T-cell (primary cell): ENCODE results near the gene USP21. TPM values are rescaled to one million over a fixed set of nuclear protein-coding genes. Genes with fewer than 3 reads are reported as not detected.

Experiments
- ATAC-seq, 4 experiments: fragments of 200-7000 bp in 3 of 4; fragments of 150-1000 bp in 1 of 4; cut with Tn5 transposase; replicated peaks in 1 of 4; 1 replicate in 3 of 4; 2 replicates in 1 of 4; pipeline ENCODE4 v1.10.0; 2021; ENCODE audit warnings: moderate library complexity in 3 of 4, mild to moderate bottlenecking in 2 of 4, moderate number of reproducible peaks in 1 of 4
- CTCF ChIA-PET, 2 donors: fragments of 300-600 bp; sonication (Branson Sonifier 250); formaldehyde crosslinking; loops; one replicate each; lab custom pipeline; 2022; ENCODE audit warnings: antibody characterized with exemption in 2 of 2; lab: Charles Lee
- POLR2A ChIA-PET, 2 donors: fragments of 300-600 bp; sonication (Branson Sonifier 250); formaldehyde crosslinking; loops; one replicate each; lab custom pipeline; 2022; ENCODE audit warnings: antibody characterized with exemption in 2 of 2; lab: Charles Lee
- DNase-seq, 35 experiments: peaks; one replicate each; pipeline versions ENCODE4 v3.0.0 to v3.0.0-alpha.2; 2013 to 2023
- H3K27ac ChIP-seq: one replicate; pipeline ENCODE4 v1.5.1; 2013; ENCODE audit warnings: low read length
- H3K27me3 ChIP-seq, 2 experiments: replicated peaks in 1 of 2; 1 replicate in 1 of 2; 2 replicates in 1 of 2; pipeline versions ENCODE4 v1.6.1 to v1.7.0; 2013; ENCODE audit warnings: low read length in 1 of 2, mixed read lengths in 1 of 2; ENCODE audit not compliant: control insufficient read depth in 2 of 2, insufficient read depth in 2 of 2; ENCODE audit errors: extremely low read depth in 1 of 2
- H3K36me3 ChIP-seq, 2 donors: 1 replicate in 1 of 2; 2 replicates in 1 of 2; pipeline versions ENCODE4 v1.6.1 to v1.7.0; 2013; ENCODE audit warnings: low read length in 1 of 2; ENCODE audit not compliant: control insufficient read depth in 2 of 2, insufficient read depth in 1 of 2; ENCODE audit errors: extremely low read depth in 1 of 2
- H3K4me1 ChIP-seq, 2 experiments: 1 replicate in 1 of 2; 2 replicates in 1 of 2; pipeline versions ENCODE4 v1.6.1 to v1.7.0; 2013; ENCODE audit warnings: low read length in 2 of 2, mixed read lengths in 1 of 2; ENCODE audit not compliant: insufficient read depth in 2 of 2, control insufficient read depth in 1 of 2; ENCODE audit errors: extremely low read depth in 1 of 2
- H3K4me3 ChIP-seq, 2 donors: 1 replicate in 1 of 2; 2 replicates in 1 of 2; pipeline versions ENCODE4 v1.5.1 to v1.7.0; 2013; ENCODE audit warnings: mild to moderate bottlenecking in 2 of 2, low read length in 1 of 2, moderate library complexity in 1 of 2; ENCODE audit not compliant: control insufficient read depth in 1 of 2; ENCODE audit errors: extremely low read depth in 1 of 2
- H3K9me3 ChIP-seq: 2 replicates; pipeline ENCODE4 v1.7.0; 2013
- H3K27ac Mint-ChIP-seq, 2 donors: one replicate each; pipeline ENCODE4 v1.8.0; 2020 to 2021; ENCODE audit warnings: mild to moderate bottlenecking in 2 of 2, mixed read lengths in 2 of 2
- H3K27me3 Mint-ChIP-seq, 2 donors: one replicate each; pipeline ENCODE4 v1.8.0; 2021 to 2022; ENCODE audit warnings: mixed read lengths in 2 of 2
- H3K36me3 Mint-ChIP-seq: one replicate; pipeline ENCODE4 v1.8.0; 2021; ENCODE audit warnings: mixed read lengths
- H3K4me1 Mint-ChIP-seq, 3 donors: one replicate each; pipeline ENCODE4 v1.8.0; 2020 to 2022; ENCODE audit warnings: mixed read lengths in 3 of 3, mild to moderate bottlenecking in 1 of 3
- H3K4me3 Mint-ChIP-seq, 3 donors: one replicate each; pipeline ENCODE4 v1.8.0; 2020 to 2022; ENCODE audit warnings: mild to moderate bottlenecking in 3 of 3, mixed read lengths in 3 of 3, moderate library complexity in 3 of 3
- H3K9me3 Mint-ChIP-seq, 3 donors: one replicate each; pipeline ENCODE4 v1.8.0; 2020 to 2022; ENCODE audit warnings: mixed read lengths in 3 of 3
- WGBS: methylation state at CpG from one replicate; pipeline ENCODE4 v1.1.5; 2013; ENCODE audit warnings: missing lambda C conversion rate; ENCODE audit not compliant: insufficient coverage; 5-methylcytosine and 5-hydroxymethylcytosine counted together
- total RNA-seq, 35 experiments: library from RNA in 6 of 35; stranded (reverse) in 6 of 35; fragments of 120-200 nt in 1 of 35; gene quantifications; one replicate each; pipeline versions ENCODE4 v1.2.1 to v1.2.4 and lab custom pipeline; 2013 to 2026

USP21 gene
- total RNA-seq (10 to 100 TPM; 37.4 to 69.0 (median 59.5) TPM), total RNA-seq (lab: John Stamatoyannopoulos, UW) (10.1 to 65.4 (median 30.7) reads per million in 29 experiments)
- total RNA-seq (2013) = 27.2 TPM

DNA sequence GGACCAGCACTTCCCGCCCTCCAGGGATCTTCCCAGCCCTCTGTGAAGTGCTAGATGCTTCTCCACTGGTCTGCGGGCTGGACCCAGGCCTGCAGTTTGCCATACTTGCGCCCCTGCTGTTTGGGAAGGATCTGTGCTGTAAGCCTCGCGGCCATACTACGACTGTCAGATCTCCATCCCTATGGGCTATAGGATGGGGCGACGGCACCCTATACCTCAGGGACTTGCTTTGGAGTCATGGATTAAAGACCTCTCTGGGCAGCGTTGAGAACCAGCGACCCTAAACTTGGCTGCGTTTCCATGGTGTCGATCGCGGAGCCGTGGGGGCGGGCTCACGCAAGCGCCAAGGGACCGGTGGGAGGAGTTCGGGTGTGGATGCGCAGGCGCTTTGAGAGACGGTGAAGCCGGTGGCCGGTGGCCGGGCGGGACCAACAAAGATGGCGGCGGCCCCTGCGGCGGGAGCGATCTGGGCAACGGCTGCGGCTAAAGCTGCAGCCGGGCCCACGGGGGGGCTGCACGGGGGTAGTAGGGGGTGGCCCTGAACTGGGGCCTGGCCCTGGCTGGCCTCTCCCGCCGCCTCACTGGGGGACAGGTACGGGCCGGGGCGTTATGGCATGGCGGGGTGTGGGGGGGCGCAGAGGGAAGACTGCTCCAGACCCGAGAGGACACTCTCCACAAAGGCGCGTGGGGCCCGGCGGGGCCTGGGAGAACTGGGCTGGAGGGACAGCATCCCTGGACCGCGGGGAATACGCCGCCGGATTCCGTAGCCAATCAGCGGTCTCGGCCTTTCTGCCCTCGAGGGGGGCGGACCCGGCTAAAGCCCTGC, at the start of gene USP21:
Gene USP21, plus strand, starts transcription at position 414 of the 826 bp plus-strand sequence. CDS start 1,141 bp downstream, outside the sequence.
- peaks cover 16 to 39% of the 10 kb centered on the region in 2 experiments for H3K4me1 ChIP-seq
- no peaks in the 10 kb centered on the region for H3K27me3 ChIP-seq
- Mint-ChIP-seq H3K27me3 (no peaks in the 10 kb centered on the region), H3K27ac (peak within 1 kb of the TSS; percentile 90 to 94), H3K9me3 (no peaks in the 10 kb centered on the region), H3K4me3 (peak within 1 kb of the TSS; percentile 86 to 94 (median 92)), H3K36me3 (peaks cover 18% of the 10 kb centered on the region), H3K4me1 (peaks cover 66 to 76% (median 70%) of the 10 kb centered on the region in 3 donors)
- 2% methylated on average over 54 of the region's 60 CpGs for WGBS
- CTCF ChIA-PET = interaction anchor here in 1 of 2 donors (0.9 kb wide), 1 partner anchor 27 kb away, joined by 3 read pairs; the partner anchor contains the start of gene DEDD
- peak within 1 kb of the TSS; percentile 65 to 68 for H3K4me3 ChIP-seq
- H3K9me3 ChIP-seq = no peaks in the 10 kb centered on the region
- H3K27ac ChIP-seq = peak within 1 kb of the TSS; percentile 74
- POLR2A ChIA-PET = no interaction called here
- DNase-seq = peak; percentile 77 to 95 (median 89)
- H3K36me3 ChIP-seq = peaks cover 9 to 44% of the 10 kb centered on the region in 2 donors
- peak; percentile 93 to 97 (median 95) for ATAC-seq

- Mint-ChIP-seq H3K4me3 (no peak overlapping the region), H3K27ac (no peak overlapping the region), H3K36me3 (peaks cover 17% of the 10 kb centered on the region), H3K9me3 (no peaks in the 10 kb centered on the region), H3K4me1 (peaks cover 50 to 64% (median 53%) of the 10 kb centered on the region in 3 donors), H3K27me3 (no peaks in the 10 kb centered on the region)
- H3K27me3 ChIP-seq = no peaks in the 10 kb centered on the region
- H3K4me3 ChIP-seq = no peak overlapping the region
- POLR2A ChIA-PET = no interaction called here
- ATAC-seq = no peak
- peaks cover 4 to 15% of the 10 kb centered on the region in 2 donors for H3K36me3 ChIP-seq
- H3K9me3 ChIP-seq = no peaks in the 10 kb centered on the region
- WGBS = 100% methylated on average over 1 of the region's 3 CpGs
- no peak for DNase-seq
- peaks cover 5 to 10% of the 10 kb centered on the region in 2 experiments for H3K4me1 ChIP-seq
- no peak overlapping the region for H3K27ac ChIP-seq
- CTCF ChIA-PET = no interaction called here
Observed at GRCh38 chr1:161111117-161111516, 48.2 kb upstream of the USP21 start.

DNA sequence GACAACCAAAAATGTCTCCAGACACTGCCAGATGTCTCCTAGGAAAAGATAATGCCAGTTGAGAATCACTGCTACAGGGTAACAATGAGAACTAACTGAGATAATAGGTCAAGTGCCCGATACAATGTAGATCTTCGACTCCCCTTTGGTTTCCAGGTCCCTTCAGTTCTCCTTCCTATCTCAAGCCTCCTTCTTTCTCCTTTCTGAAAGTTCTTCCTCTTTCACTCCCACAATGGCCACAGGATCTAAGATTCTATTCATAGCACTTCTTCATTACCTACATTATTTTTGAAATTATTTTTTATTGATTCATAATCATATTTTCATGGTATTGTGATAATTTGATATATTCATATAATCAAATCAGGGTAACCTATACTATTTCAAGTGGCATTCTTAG, 47.8 kb upstream of the USP21 start:
- POLR2A ChIA-PET = interaction anchor here in 1 of 2 donors (0.7 kb wide), 1 partner anchor 21 kb away, joined by 3 read pairs; the partner anchor contains the start of gene DEDD
- no peaks in the 10 kb centered on the region for H3K27me3 ChIP-seq
- DNase-seq (no peak), ATAC-seq (no peak)
- no peak overlapping the region for H3K4me3 Mint-ChIP-seq
- peaks cover 51 to 64% (median 54%) of the 10 kb centered on the region in 3 donors for H3K4me1 Mint-ChIP-seq
- H3K27me3 Mint-ChIP-seq = no peaks in the 10 kb centered on the region
- H3K9me3 Mint-ChIP-seq = no peaks in the 10 kb centered on the region
- no peaks in the 10 kb centered on the region for H3K9me3 ChIP-seq
- H3K4me1 ChIP-seq = peaks cover 7 to 14% of the 10 kb centered on the region in 2 experiments
- no CpG with 5 or more reads among the region's 2 CpGs for WGBS
- CTCF ChIA-PET = no interaction called here
- H3K27ac Mint-ChIP-seq = no peak overlapping the region
- peaks cover 13% of the 10 kb centered on the region for H3K36me3 Mint-ChIP-seq
- H3K4me3 ChIP-seq = no peak overlapping the region
- peaks cover 4 to 15% of the 10 kb centered on the region in 2 donors for H3K36me3 ChIP-seq
- H3K27ac ChIP-seq = no peak overlapping the region

DNA sequence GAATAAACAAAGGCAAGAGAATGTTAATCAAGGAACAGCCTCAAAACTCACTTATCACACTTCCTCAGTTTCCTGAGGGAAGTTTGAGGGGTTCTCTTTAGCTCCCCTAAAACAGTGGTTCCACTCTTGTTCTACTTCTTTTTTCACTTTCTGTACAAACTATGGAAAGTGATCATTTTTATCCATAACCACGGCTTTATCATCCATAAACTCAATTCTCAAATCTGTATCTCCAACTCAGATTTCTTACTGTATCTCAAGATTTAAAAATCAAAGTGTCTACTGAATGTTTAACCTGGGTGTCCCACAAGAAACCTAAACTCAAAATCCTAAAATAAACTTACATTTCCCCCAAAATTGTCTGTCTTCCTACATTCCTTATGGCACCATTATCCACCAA, 45.4 kb upstream of the USP21 start:
- no peak overlapping the region for H3K4me3 ChIP-seq
- DNase-seq (no peak), ATAC-seq (no peak)
- WGBS = 50% methylated on average over 1 of the region's 1 CpG
- no peaks in the 10 kb centered on the region for H3K9me3 ChIP-seq
- peaks cover 4 to 15% of the 10 kb centered on the region in 2 donors for H3K36me3 ChIP-seq
- H3K4me1 Mint-ChIP-seq = peaks cover 67 to 73% (median 69%) of the 10 kb centered on the region in 3 donors
- peaks cover 10% of the 10 kb centered on the region for H3K36me3 Mint-ChIP-seq
- no peaks in the 10 kb centered on the region for H3K27me3 ChIP-seq
- ChIA-PET POLR2A (interaction anchor here in 1 of 2 donors (1.2 kb wide), 1 partner anchor 9 kb away, joined by 3 read pairs; no protein-coding TSS in a partner anchor), CTCF (no interaction called here)
- H3K27me3 Mint-ChIP-seq = no peaks in the 10 kb centered on the region
- H3K4me1 ChIP-seq = peaks cover 18 to 30% of the 10 kb centered on the region in 2 experiments
- no peak overlapping the region for H3K27ac ChIP-seq
- no peak overlapping the region for H3K27ac Mint-ChIP-seq
- H3K9me3 Mint-ChIP-seq = no peaks in the 10 kb centered on the region
- no peak overlapping the region for H3K4me3 Mint-ChIP-seq

DNA sequence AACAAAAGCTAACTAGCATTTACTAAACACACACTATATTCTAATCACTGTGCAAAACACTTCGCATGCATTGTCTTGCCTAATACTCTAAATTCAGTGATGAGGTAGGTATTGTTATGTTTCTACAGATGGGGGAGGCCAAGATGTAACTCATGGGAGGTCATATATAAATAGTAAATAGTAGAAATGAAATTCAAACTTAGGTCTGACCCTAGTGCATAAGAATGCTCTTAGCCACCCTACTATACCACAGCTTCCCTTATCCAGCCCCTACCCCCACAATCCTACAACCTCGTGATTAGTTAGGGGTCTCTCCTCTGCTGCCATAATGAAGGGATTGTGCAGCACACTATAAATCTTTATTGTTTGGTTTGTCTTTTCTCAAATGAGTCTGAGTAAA, 44.7 kb upstream of the USP21 start:
- no peak overlapping the region for H3K27ac ChIP-seq
- ATAC-seq = no peak
- Mint-ChIP-seq H3K27me3 (no peaks in the 10 kb centered on the region), H3K9me3 (no peaks in the 10 kb centered on the region), H3K4me3 (no peak overlapping the region), H3K36me3 (peaks cover 5% of the 10 kb centered on the region), H3K27ac (no peak overlapping the region), H3K4me1 (peaks cover 72 to 73% (median 73%) of the 10 kb centered on the region in 3 donors)
- ChIA-PET CTCF (no interaction called here), POLR2A (interaction anchor here (0.7 to 1.2 kb wide), 2 partner anchors 10 to 235 kb away, joined by 3 to 4 read pairs; no protein-coding TSS in a partner anchor)
- H3K4me1 ChIP-seq = peaks cover 24 to 36% of the 10 kb centered on the region in 2 experiments
- no CpG with 5 or more reads among the region's 2 CpGs for WGBS
- H3K27me3 ChIP-seq = no peaks in the 10 kb centered on the region
- no peaks in the 10 kb centered on the region for H3K9me3 ChIP-seq
- H3K36me3 ChIP-seq = peaks cover 4 to 15% of the 10 kb centered on the region in 2 donors
- H3K4me3 ChIP-seq = no peak overlapping the region
- DNase-seq = no peak

GRCh38 chr1:161115132-161115711, 44.1 kb upstream of the USP21 start:
- no peaks in the 10 kb centered on the region for H3K27me3 ChIP-seq
- H3K9me3 Mint-ChIP-seq = no peaks in the 10 kb centered on the region
- POLR2A ChIA-PET = interaction anchor here in 1 of 2 donors (1.2 kb wide), 1 partner anchor 10 kb away, joined by 3 read pairs; no protein-coding TSS in a partner anchor
- peaks cover 77 to 80% (median 78%) of the 10 kb centered on the region in 3 donors for H3K4me1 Mint-ChIP-seq
- no peaks in the 10 kb centered on the region for H3K27me3 Mint-ChIP-seq
- peak overlapping the region in 1 of 2 donors; percentile 44 for H3K27ac Mint-ChIP-seq
- no peak overlapping the region for H3K4me3 ChIP-seq
- H3K36me3 Mint-ChIP-seq = peaks cover 9% of the 10 kb centered on the region
- H3K9me3 ChIP-seq = no peaks in the 10 kb centered on the region
- H3K4me1 ChIP-seq = peaks cover 25 to 42% of the 10 kb centered on the region in 2 experiments
- CTCF ChIA-PET = no interaction called here
- peaks cover 5 to 18% of the 10 kb centered on the region in 2 donors for H3K36me3 ChIP-seq
- H3K4me3 Mint-ChIP-seq = peak overlapping the region in 2 of 3 donors; percentile 89 to 96
- no peak overlapping the region for H3K27ac ChIP-seq
- ATAC-seq = no peak
- no peak for DNase-seq
- 79% methylated on average over 10 of the region's 12 CpGs for WGBS
